Stimulated activated CD4-positive, alpha-beta T cell treated with anti-CD3 and anti-CD28 coated beads, Interleukin-15, amount 100 ng/mL, for 48 hours (primary cell): ENCODE data around the gene RPS16.
A peak's percentile ranks its signal among the peaks of the same experiment; 100 is the strongest.

Source experiments
- DNase-seq, 2 donors: peaks; one replicate each; pipeline ENCODE4 v3.0.0-alpha.2; 2020; ENCODE audit warnings: low read depth in 2 of 2

The RPS16 gene

GRCh38 chr19:39407660-39408391 lies 27.9 kb downstream of the RPS16 start:
- DNase-seq = no peak

GRCh38 chr19:39407410-39407659 lies 28.4 kb downstream of the RPS16 start:
- DNase-seq = no peak

- DNase-seq = peak; percentile 82 to 85
These were observed 28.9 kb downstream of the RPS16 start, which contains the start of gene ZFP36 for GRCh38 chr19:39406656-39407409. Gene ZFP36, plus strand, starts transcription at chr19:39406847. Its CDS starts 58 bp downstream, at chr19:39406905.

- DNase-seq = peak; percentile 78 to 84
These were observed 29.6 kb downstream of the RPS16 start for GRCh38 chr19:39405958-39406655.

- DNase-seq = no peak
These were observed 30.3 kb downstream of the RPS16 start for GRCh38 chr19:39405261-39405957.

GRCh38 chr19:39403331-39404312 lies 32.1 kb downstream of the RPS16 start:
- DNase-seq = peak; percentile 93 to 96

- DNase-seq = peak; percentile 80 to 82
These were observed 33.1 kb downstream of the RPS16 start for GRCh38 chr19:39402346-39403300.

- DNase-seq = peak; percentile 78 to 82
These were observed 34.0 kb downstream of the RPS16 start for GRCh38 chr19:39401549-39402345.

DNA sequence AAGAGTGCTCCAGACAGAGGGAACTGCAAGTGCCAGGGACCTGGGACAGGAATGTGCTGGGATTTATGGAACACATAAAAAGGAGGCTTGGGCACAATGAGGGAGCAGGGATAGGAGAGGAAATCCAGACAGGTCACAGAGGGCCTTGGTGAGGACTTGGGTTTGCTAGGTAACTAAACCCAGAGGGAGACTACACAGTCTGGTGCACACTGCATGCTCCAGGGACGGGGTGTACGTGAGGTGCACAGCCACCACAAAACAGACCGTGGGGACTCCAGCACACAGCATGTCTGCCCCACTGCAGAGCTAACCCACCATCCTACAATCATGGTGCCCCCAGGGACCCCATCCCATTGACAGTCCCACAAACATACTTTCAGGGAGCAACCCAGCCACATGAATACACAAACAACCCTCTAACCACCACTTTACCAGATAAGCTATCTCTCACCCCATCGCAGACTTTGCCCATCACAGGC lies 34.6 kb downstream of the RPS16 start:
- no peak for DNase-seq

DNA sequence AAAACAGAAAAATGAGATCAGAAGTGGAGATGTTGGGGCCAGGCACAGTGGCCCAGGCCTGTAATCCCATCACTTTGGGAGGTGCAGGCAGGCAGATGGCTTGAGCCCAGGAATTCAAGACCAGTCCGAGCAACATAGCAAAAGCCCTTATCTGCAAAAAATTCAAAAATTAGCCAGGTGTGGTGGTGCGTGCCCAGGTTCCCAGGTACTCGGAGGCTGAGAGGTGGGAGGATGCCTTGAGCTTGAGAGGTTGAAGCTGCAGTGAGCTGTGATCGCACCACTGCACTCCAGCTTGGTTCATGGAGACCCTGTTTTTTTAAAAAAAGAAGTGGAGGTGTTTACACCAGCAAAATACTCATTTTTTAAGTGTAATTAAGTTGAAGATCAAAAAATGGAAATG lies 35.7 kb downstream of the RPS16 start:
- DNase-seq = no peak

- DNase-seq = no peak
These were observed 36.1 kb downstream of the RPS16 start for GRCh38 chr19:39399668-39400050.

DNA sequence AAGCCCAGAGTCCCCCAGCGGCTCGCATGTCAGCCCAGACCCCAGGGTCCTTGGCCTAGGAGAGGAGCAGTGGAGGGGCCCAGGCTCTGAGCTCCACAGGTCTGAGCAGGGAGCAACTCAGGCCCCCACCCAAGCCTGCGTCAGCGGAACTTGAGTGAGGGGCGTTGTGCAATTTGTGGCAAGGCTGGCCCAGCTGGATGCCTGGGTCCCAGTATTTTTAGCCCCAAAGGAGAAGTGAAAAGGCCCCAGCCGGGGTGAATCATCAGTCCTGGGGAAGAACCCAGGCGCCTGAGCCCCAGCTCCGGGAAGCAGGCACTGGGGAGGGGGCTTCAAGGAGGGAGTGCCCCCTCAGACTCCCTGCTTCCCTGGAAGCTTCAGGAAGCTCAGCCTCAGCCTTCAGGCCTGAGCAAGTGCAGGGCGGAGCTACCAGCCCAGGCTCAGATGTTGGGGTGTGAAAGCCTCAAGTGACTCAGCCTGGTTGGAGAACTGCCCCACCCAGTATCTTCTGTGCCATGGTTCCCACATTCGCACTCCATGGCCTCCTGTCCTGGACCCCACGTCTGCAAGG lies 37.4 kb downstream of the RPS16 start:
- peak in 1 of 2 donors; percentile 57 for DNase-seq

DNA sequence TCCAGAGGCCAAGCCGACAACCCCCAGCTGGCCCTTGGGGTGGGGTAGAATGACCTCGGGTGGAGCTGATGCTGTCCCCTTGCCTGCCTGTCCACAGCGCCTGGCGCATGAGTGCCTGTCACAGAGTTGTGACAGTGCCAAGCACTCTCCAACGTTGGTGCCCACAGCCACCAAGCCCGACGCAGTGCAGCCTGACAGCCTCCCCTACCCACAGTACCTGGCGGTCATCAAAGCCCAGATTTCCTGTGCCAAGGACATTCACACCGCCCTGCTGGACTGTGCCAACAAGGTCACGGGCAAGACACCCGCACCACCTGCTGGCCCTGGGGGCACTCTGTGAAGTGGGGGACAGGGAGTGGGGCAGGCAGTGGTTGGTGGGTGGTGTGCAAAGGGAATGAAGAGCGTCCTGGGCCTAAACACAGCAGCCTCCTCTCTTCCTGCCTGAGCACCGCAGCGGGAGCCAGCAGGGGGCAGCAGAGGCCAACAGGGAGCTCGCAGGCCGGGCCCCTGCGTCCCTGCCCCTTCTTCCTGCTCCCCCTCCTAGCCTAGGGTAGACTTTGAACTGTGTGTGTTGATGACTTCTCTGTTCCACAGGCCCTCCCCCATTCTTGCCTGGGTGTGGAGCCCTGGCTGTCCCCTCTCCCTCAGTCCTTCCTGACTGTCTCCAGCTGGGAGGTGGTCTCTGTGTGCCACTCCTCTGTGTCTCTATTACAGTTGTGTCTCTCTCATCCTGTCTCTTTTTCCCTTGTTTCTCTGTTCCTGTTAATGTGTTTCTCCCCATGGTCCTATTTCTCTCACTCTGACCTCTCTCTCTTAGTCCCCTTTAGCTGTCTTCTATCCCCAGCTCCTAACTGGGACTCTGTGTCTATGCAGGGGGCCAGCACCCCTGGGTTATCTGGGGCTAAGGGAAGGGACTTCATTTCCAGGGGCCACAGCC lies 38.1 kb downstream of the RPS16 start:
- DNase-seq = peak; percentile 84 to 91

- peak; percentile 95 for DNase-seq
These were observed 44.9 kb downstream of the RPS16 start, which contains the start of the genes MED29 and PAF1 for GRCh38 chr19:39390751-39391437. Gene MED29, plus strand, starts transcription at chr19:39391378. Its CDS starts 45 bp downstream, at chr19:39391423. Gene PAF1, minus strand, starts transcription at chr19:39391106. Its CDS starts 242 bp downstream, at chr19:39390864.

GRCh38 chr19:39390451-39390750 lies 45.3 kb downstream of the RPS16 start:
- DNase-seq = peak in 1 of 2 donors; percentile 68

DNA sequence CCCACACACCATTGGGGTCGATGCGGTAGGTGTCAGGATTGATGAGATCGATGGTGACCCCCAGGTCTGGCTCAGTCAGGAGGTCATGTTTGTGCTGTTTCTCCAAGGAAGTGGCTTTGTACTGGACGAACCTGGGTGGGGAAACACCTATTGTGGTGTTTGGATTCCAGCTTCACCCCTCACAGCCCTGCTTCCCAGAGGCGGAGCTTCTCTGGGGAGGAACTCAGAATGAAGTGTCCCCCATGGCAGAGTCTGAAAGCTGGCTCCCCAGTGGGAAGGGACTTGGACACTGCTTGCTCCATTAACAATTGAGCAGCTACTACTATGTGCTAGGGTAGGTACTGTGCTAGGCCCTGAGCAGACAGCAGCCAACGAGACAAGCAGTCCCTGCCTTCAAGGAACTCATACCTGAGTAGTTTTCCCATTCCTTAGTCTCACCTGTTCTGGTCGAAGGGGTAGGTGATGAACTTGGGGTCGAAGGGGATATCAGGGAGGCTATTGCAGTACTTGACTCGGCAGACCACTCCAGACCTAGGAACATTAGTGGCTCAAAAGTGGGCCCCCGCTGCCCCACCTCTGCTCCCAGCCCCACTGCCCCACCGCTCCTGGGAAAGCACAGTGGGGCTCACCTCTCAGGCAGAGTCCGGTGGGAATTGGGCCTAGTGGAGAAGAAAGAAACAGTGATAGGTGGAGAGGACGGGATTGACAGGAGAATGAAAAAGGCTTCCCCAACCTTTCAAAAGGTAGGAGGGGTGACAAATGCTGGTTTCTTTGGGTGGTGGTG lies 45.9 kb downstream of the RPS16 start:
- DNase-seq = no peak
